ENCODE measurements around the gene SEMA4F.

- TF ChIP-seq CTCF (IDR thresholded peaks at IDR 0.05), result no peak
- no peak for TF ChIP-seq POLR2A (IDR thresholded peaks at IDR 0.05)
- TF ChIP-seq EP300 (IDR thresholded peaks at IDR 0.05), result no peak
Observed at GRCh38 chr2:74670263-74670662, 16.2 kb downstream of the SEMA4F start.
